Stimulated activated CD8-positive, alpha-beta memory T cell treated with anti-CD3 and anti-CD28 coated beads, Interleukin-12 subunit alpha, Interleukin-12 subunit beta, amount 100 ng/mL, for 4 hours (primary cell): ENCODE measurements around the gene C2orf72.
A peak's percentile ranks its signal among the peaks of the same experiment; 100 is the strongest.
"Not testable (repeated sequence)": the region's sequence is repeated elsewhere in the genome, so short reads cannot be mapped to it uniquely, and the experiment has no call there.

Experiments
- DNase-seq: peaks from one replicate; pipeline ENCODE4 v3.0.0-alpha.2; 2020; ENCODE audit warnings: low read depth

Gene C2orf72

DNA sequence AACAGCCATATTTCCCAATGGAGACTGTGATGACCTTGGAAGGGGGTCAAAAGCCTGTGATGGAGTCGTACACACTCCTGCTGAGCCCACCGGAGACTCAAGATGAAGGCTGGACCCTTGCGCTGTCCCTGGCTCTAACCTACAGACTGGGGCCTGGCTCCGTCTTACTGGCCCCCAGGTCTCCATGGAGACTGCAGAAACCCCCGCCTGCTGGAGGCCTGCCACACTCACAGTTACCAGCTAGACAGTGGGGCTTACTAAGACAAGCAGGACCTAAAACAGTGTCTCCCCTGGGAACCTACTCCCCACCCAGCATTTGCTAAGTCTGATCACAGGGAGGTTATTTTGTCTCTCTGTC is 9.6 kb downstream of the C2orf72 start:
- DNase-seq, result no peak

DNA sequence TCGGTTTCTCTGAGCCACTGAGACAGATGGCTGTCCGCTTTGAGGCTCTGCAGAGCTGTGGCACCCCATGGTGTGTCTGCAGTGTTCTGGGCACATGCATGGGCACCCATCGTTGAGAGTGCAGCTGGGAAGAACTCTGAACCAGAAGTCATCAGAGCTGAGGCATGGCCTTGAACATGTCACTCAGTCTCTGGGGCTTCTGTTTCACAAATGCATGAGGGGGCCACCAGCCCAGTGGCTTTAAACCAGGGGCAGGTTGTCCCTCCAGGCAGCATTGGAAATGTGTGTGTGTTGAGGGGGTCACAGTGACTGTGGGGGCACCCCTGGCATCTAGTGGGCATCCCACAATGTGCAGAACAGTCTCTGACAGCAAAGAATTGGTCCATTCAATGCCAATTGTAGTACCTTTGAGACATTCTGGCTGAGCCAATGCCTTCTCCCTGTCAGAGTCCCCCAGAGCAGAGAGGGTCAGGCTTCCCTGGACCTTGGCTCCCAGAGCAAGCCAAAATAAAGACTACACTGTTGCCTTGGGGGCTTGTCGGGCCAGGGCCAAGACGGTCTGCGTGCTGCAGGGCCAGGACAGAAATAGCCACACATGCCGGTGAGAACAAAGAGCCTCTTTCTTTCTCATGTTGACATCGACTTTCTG is 10.1 kb downstream of the C2orf72 start:
- no peak for DNase-seq

GRCh38 chr2:231047923-231048915 is 10.9 kb downstream of the C2orf72 start:
- no peak for DNase-seq

GRCh38 chr2:231049286-231050017 is 12.1 kb downstream of the C2orf72 start:
- DNase-seq, result no peak

- no peak for DNase-seq
These were observed 12.9 kb downstream of the C2orf72 start for GRCh38 chr2:231050018-231050901.

DNA sequence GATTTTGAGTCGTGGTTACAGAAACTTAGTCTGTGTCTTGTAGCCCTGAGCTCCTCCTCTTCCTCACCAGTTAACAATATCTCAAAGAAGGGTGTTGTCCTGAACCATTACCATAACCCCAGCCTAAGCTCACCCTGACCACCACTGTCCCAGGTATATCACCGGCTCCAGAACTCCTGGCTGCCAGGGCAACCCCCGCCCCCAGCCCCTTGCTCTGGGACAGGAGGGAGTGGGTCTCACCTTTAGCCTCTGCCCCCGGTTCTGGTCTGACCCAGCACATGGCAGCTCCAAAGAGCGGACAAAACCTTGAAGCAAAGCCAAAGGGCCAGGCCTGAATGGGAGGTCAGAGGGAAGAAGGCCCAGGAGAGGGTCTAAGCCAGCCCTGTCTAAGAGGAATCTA is 13.8 kb downstream of the C2orf72 start:
- DNase-seq, result no peak

DNA sequence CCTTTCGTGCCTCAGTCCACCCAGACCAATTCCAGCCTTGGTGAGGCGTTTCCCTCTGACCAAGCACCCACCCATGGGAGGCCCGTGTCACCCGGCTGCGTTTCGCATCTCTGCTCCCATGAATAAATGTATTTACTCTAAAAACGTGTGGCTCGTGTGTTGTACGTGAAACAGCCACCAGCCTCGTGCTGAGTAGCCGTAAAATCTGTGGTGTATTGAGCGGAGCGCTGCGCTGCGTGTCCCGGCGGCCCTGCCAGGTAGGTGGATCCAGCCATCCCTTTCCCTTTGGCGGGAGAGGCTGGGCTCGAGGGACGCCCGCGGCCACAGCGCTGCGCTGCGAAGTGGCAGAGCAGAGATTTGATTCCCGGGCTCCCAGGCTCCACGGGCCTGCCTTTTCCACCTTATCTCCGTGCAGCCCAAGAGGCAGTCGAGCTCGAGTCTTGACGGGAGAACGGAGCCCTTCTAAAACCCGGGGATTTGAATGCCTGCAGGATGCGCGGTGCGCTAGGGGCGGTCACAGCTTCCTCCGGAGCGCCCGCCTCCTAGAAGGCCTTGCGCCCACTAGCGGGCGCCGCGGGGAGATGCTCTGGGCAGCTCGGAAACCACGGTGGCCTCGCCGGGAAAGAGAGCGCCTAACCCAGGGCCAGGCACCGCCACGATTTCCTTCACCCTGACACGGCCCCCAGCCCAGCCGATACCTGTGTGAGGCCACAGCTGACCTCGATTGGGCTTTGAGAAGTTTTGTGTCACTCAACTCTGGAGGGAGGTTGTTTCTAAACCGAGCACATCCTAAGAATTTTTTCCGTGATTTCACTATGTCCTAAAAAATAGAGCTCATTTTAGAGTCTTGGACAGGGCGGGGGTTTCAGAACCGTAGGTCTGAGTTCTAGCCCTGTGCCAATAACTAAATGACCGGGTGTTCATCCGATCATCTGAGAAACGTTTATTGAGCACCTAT is 15.4 kb downstream of the C2orf72 start:
- peak; percentile 67 for DNase-seq

DNA sequence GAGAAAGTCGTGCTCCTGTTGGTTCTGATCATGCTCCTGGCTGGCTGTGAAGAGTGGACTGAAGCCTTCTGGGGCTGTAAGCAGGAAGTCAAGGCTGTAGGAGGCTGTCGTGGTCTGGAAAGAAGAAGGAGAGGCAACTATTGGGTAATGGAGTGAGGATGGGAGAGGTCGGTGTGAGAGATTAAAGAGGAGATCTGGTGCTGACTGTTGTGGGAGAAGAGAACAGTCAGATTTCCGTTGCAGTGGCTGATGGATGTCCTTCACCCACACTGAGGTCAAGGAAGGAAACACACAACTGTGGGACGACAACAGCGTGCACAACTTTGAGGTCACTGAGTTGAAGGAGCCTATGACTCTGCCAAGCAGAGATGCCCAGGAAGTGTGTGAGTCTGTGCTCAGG is 16.5 kb downstream of the C2orf72 start:
- DNase-seq, result no peak

GRCh38 chr2:231056453-231057416 is 19.4 kb downstream of the C2orf72 start, which contains the start of gene PSMD1:
Gene PSMD1, plus strand, starts transcription at chr2:231056867. Its CDS starts 159 bp downstream, at chr2:231057026.
- peak; percentile 87 for DNase-seq

DNA sequence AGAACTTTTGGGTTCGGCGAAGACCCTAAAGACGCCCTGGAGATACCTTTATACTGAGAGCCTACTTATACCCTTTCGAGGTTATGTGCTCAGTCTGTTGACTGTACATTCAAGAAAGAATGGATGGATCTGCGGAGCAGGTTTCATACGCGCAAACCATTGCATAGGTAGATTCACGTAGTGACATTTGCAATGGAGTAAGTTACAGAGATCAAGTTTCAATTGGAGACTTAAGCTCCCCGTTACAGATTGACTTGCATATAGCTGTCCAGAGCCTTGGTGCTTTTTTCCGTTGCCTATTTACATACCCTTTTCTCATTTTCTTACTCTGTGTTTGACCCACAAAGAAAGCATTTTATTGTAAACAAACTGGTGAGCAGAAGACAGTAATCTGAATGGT is 20.3 kb downstream of the C2orf72 start:
- DNase-seq, result no peak

GRCh38 chr2:231058761-231059550 is 21.6 kb downstream of the C2orf72 start:
- DNase-seq, result no peak

- DNase-seq, result no peak
These were observed 22.4 kb downstream of the C2orf72 start for GRCh38 chr2:231059756-231060155.

GRCh38 chr2:231062776-231063175 is 25.5 kb downstream of the C2orf72 start:
- no peak for DNase-seq

GRCh38 chr2:231063347-231063746 is 26.0 kb downstream of the C2orf72 start:
- no peak for DNase-seq

- DNase-seq, result no peak
These were observed 28.6 kb downstream of the C2orf72 start for GRCh38 chr2:231065966-231066365.

GRCh38 chr2:231067531-231067930 is 30.2 kb downstream of the C2orf72 start:
- DNase-seq, result not testable (repeated sequence)

GRCh38 chr2:231068525-231069222 is 31.4 kb downstream of the C2orf72 start:
- no peak for DNase-seq
